Astrocyte (in vitro differentiated cells and primary cell): ENCODE data around the gene P2RY6. TPM values are rescaled to one million over a fixed set of nuclear protein-coding genes. Genes with fewer than 3 reads are reported as not detected.
A peak's percentile ranks its signal among the peaks of the same experiment; 100 is the strongest.

Source experiments
- DNase-seq: peaks from one replicate; pipeline ENCODE4 v3.0.0-alpha.2; 2010; ENCODE audit warnings: low read depth
- FAIRE-seq: peaks from 2 replicates; lab custom pipeline; 2011; peaks lifted over from hg19 to GRCh38; lab: Jason Lieb, UNC
- H2AFZ ChIP-seq: 2 replicates; pipeline ENCODE4 v1.6.0; 2012; ENCODE audit warnings: low read depth, low read length, inconsistent platforms
- H3K27ac ChIP-seq: 2 replicates; pipeline ENCODE4 v1.5.1; 2011; ENCODE audit warnings: low read depth, low read length, inconsistent platforms
- H3K27me3 ChIP-seq: 2 replicates; pipeline ENCODE4 v1.6.0; 2011; ENCODE audit warnings: low read length, inconsistent platforms; ENCODE audit not compliant: insufficient read depth
- H3K36me3 ChIP-seq: 2 replicates; pipeline ENCODE4 v1.5.1; 2011; ENCODE audit warnings: low read length, inconsistent platforms; ENCODE audit not compliant: insufficient read depth
- H3K4me1 ChIP-seq: 2 replicates; pipeline ENCODE4 v1.5.1; 2011; ENCODE audit warnings: low read length, inconsistent platforms; ENCODE audit not compliant: insufficient read depth
- H3K4me2 ChIP-seq: 2 replicates; pipeline ENCODE4 v1.6.0; 2012; ENCODE audit warnings: low read length, inconsistent platforms
- H3K4me3 ChIP-seq: 2 replicates; pipeline ENCODE4 v1.5.1; 2011; ENCODE audit warnings: low read depth, mild to moderate bottlenecking, low read length, inconsistent platforms; ENCODE audit not compliant: insufficient read depth
- H3K79me2 ChIP-seq: 2 replicates; pipeline ENCODE4 v1.6.0; 2012; ENCODE audit warnings: mild to moderate bottlenecking, low read length, inconsistent platforms; ENCODE audit not compliant: insufficient read depth
- H3K9ac ChIP-seq: 2 replicates; pipeline ENCODE4 v1.6.0; 2012; ENCODE audit warnings: mild to moderate bottlenecking, low read length, inconsistent platforms
- H3K9me3 ChIP-seq: 2 replicates; pipeline ENCODE4 v1.5.1; 2012; ENCODE audit warnings: low read depth, mild to moderate bottlenecking, low read length, inconsistent platforms; ENCODE audit not compliant: insufficient read depth
- H4K20me1 ChIP-seq: 2 replicates; pipeline ENCODE4 v1.6.0; 2012; ENCODE audit warnings: low read length, inconsistent platforms; ENCODE audit not compliant: insufficient read depth
- H3K27ac Mint-ChIP-seq: one replicate; pipeline ENCODE4 v1.8.0; 2021; ENCODE audit warnings: mild to moderate bottlenecking, mixed read lengths; ENCODE audit not compliant: unreplicated experiment
- H3K27me3 Mint-ChIP-seq: one replicate; pipeline ENCODE4 v1.8.0; 2021; ENCODE audit warnings: low read depth, mixed read lengths; ENCODE audit not compliant: unreplicated experiment
- H3K36me3 Mint-ChIP-seq: one replicate; pipeline ENCODE4 v1.8.0; 2021; ENCODE audit warnings: low read depth, mixed read lengths; ENCODE audit not compliant: unreplicated experiment
- H3K4me1 Mint-ChIP-seq: one replicate; pipeline ENCODE4 v1.8.0; 2021; ENCODE audit warnings: low read depth, mixed read lengths; ENCODE audit not compliant: unreplicated experiment
- H3K4me3 Mint-ChIP-seq: one replicate; pipeline ENCODE4 v1.8.0; 2021; ENCODE audit warnings: mild to moderate bottlenecking, moderate library complexity, mixed read lengths; ENCODE audit not compliant: unreplicated experiment
- H3K9me3 Mint-ChIP-seq: one replicate; pipeline ENCODE4 v1.8.0; 2021; ENCODE audit warnings: mild to moderate bottlenecking, mixed read lengths; ENCODE audit not compliant: unreplicated experiment
- CTCF ChIP-seq: IDR thresholded peaks from 2 replicates; pipeline ENCODE4 v1.5.1; 2011; ENCODE audit warnings: low read depth, mild to moderate bottlenecking, inconsistent platforms, low read length, moderate library complexity; ENCODE audit not compliant: insufficient read depth
- EZH2 ChIP-seq: IDR thresholded peaks from 2 replicates; pipeline ENCODE4 v1.6.1; 2012; ENCODE audit warnings: mild to moderate bottlenecking, low read length, inconsistent platforms; ENCODE audit not compliant: insufficient read depth
- total RNA-seq: library from RNA; stranded (reverse); gene quantifications from 2 replicates; pipeline ENCODE4 v1.2.1, GENCODE V29; 2021

Gene P2RY6
- total RNA-seq, 1 donor from 2014 or later, result 0.75 TPM

GRCh38 chr11:73235236-73235786 lies 36.8 kb upstream of the P2RY6 start:
- Histone ChIP-seq H3K9ac (no peak overlapping the region), H3K27ac (no peak overlapping the region), H3K36me3 (no peaks in the 10 kb centered on the region), H3K27me3 (no peaks in the 10 kb centered on the region), H3K9me3 (no peaks in the 10 kb centered on the region), H3K79me2 (no peaks in the 10 kb centered on the region), H2AFZ (no peak overlapping the region), H3K4me2 (no peak overlapping the region), H3K4me1 (no peaks in the 10 kb centered on the region), H3K4me3 (no peak overlapping the region), H4K20me1 (no peaks in the 10 kb centered on the region)
- TF ChIP-seq CTCF (no peak), EZH2 (no peak)
- Mint-ChIP-seq H3K4me1 (peaks cover 4% of the 10 kb centered on the region), H3K36me3 (no peaks in the 10 kb centered on the region), H3K9me3 (no peaks in the 10 kb centered on the region), H3K27ac (no peak overlapping the region), H3K27me3 (peaks cover 33% of the 10 kb centered on the region), H3K4me3 (no peak overlapping the region)
- no peak for FAIRE-seq
- no peak for DNase-seq

GRCh38 chr11:73236205-73236765 lies 35.9 kb upstream of the P2RY6 start:
- no peak for FAIRE-seq
- Histone ChIP-seq H3K27me3 (no peaks in the 10 kb centered on the region), H3K9me3 (no peaks in the 10 kb centered on the region), H4K20me1 (no peaks in the 10 kb centered on the region), H3K4me1 (no peaks in the 10 kb centered on the region), H3K4me2 (no peak overlapping the region), H3K27ac (no peak overlapping the region), H2AFZ (no peak overlapping the region), H3K9ac (no peak overlapping the region), H3K36me3 (no peaks in the 10 kb centered on the region), H3K79me2 (no peaks in the 10 kb centered on the region), H3K4me3 (no peak overlapping the region)
- Mint-ChIP-seq H3K27me3 (peaks cover 33% of the 10 kb centered on the region), H3K4me1 (peaks cover 4% of the 10 kb centered on the region), H3K27ac (peak overlapping the region; percentile 20), H3K36me3 (no peaks in the 10 kb centered on the region), H3K9me3 (no peaks in the 10 kb centered on the region), H3K4me3 (no peak overlapping the region)
- TF ChIP-seq EZH2, result no peak
- no peak for TF ChIP-seq CTCF
- no peak for DNase-seq

GRCh38 chr11:73236854-73237253 lies 35.3 kb upstream of the P2RY6 start:
- Mint-ChIP-seq H3K4me1 (peaks cover 4% of the 10 kb centered on the region), H3K36me3 (no peaks in the 10 kb centered on the region), H3K27ac (no peak overlapping the region), H3K4me3 (no peak overlapping the region), H3K27me3 (peaks cover 36% of the 10 kb centered on the region), H3K9me3 (no peaks in the 10 kb centered on the region)
- no peaks in the 10 kb centered on the region for H3K4me1 ChIP-seq
- DNase-seq (no peak), FAIRE-seq (no peak)
- H3K9ac ChIP-seq, result no peak overlapping the region
- H3K9me3 ChIP-seq, result no peaks in the 10 kb centered on the region
- TF ChIP-seq CTCF (peak; percentile 39), EZH2 (no peak)
- no peaks in the 10 kb centered on the region for H3K27me3 ChIP-seq
- H3K79me2 ChIP-seq, result no peaks in the 10 kb centered on the region
- H3K27ac ChIP-seq, result no peak overlapping the region
- H4K20me1 ChIP-seq, result no peaks in the 10 kb centered on the region
- H3K36me3 ChIP-seq, result no peaks in the 10 kb centered on the region
- no peak overlapping the region for H3K4me2 ChIP-seq
- H3K4me3 ChIP-seq, result no peak overlapping the region
- H2AFZ ChIP-seq, result no peak overlapping the region
